ENCODE data around the gene DOCK11. TPM values are rescaled to one million over a fixed set of nuclear protein-coding genes. Genes with fewer than 3 reads are reported as not detected.

DOCK11 gene
- polyA plus RNA-seq, 3 donors = 20.8 to 39.7 (median 34.8) TPM

DNA sequence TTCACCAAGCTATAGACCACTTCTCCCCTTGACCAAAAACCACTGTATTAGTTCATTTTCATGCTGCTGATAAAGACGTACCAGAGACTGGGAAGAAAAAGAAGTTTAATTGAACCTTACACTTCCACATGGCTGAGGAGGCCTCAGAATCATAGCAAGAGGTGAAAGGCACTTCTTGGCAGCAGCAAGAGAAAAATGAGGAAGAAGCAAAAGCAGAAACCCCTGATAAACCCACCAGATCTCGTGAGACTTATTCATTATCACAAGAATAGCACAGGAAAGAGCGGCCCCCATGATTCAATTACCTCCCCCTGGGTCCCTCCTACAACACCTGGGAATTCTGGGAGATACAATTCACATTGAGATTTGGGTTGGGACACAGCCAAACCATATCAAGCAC, 97.8 kb downstream of the DOCK11 start:
- H3K9me3 Mint-ChIP-seq = peaks cover 0 to 1% (median 0%) of the 10 kb centered on the region in 7 donors
- no peak overlapping the region for H3K4me3 ChIP-seq (replicated peaks in 1 of 3; ENCODE audit: low read depth in 2 of 3, low read length in 3 of 3)
- no peaks in the 10 kb centered on the region for H3K27me3 ChIP-seq (ENCODE audit: control insufficient read depth in 2 of 2, insufficient read depth in 2 of 2, low read length in 2 of 2)
- H3K36me3 ChIP-seq (replicated peaks in 1 of 2; ENCODE audit: control insufficient read depth in 1 of 2, insufficient read depth in 2 of 2, low read length in 2 of 2) = peaks cover 37 to 63% of the 10 kb centered on the region in 2 donors
- TF ChIP-seq, protein P1, sequence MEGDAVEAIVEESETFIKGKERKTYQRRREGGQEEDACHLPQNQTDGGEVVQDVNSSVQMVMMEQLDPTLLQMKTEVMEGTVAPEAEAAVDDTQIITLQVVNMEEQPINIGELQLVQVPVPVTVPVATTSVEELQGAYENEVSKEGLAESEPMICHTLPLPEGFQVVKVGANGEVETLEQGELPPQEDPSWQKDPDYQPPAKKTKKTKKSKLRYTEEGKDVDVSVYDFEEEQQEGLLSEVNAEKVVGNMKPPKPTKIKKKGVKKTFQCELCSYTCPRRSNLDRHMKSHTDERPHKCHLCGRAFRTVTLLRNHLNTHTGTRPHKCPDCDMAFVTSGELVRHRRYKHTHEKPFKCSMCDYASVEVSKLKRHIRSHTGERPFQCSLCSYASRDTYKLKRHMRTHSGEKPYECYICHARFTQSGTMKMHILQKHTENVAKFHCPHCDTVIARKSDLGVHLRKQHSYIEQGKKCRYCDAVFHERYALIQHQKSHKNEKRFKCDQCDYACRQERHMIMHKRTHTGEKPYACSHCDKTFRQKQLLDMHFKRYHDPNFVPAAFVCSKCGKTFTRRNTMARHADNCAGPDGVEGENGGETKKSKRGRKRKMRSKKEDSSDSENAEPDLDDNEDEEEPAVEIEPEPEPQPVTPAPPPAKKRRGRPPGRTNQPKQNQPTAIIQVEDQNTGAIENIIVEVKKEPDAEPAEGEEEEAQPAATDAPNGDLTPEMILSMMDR (IDR thresholded peaks at IDR 0.05) = no peak
- peaks cover 41 to 64% of the 10 kb centered on the region in 2 donors for H3K36me3 Mint-ChIP-seq
- H3K4me2 ChIP-seq (replicated peaks; ENCODE audit: extremely low read depth, low read length, poor library complexity, severe bottlenecking) = no peak overlapping the region
- H3K4me1 ChIP-seq (ENCODE audit: control insufficient read depth in 1 of 2, insufficient read depth in 2 of 2, low read length in 2 of 2) = peaks cover 21 to 23% of the 10 kb centered on the region in 2 donors
- no peak overlapping the region for H3K9ac ChIP-seq (ENCODE audit: insufficient read depth, low read length, poor library complexity, severe bottlenecking)
- WGBS (ENCODE audit: insufficient coverage) = no CpG with 5 or more reads among the region's 3 CpGs
- H3K79me2 ChIP-seq (ENCODE audit: insufficient read depth, low read length) = no peaks in the 10 kb centered on the region
- peaks cover 30% of the 10 kb centered on the region for H3K4me1 Mint-ChIP-seq
- peak overlapping the region in 1 of 2 donors; percentile 28 for H3K27ac ChIP-seq (ENCODE audit: low read depth in 1 of 2, low read length in 2 of 2)
- no peak overlapping the region for H3K4me3 Mint-ChIP-seq
- H3K27me3 Mint-ChIP-seq (ENCODE audit: low read depth in 3 of 3) = no peaks in the 10 kb centered on the region
- H2AFZ ChIP-seq (ENCODE audit: insufficient read depth, low read depth, low read length, poor library complexity, severe bottlenecking) = no peak overlapping the region
- DNase-seq = peak in 1 of 3 donors; percentile 2
- H3K9me3 ChIP-seq (replicated peaks in 1 of 2; ENCODE audit: control insufficient read depth in 1 of 2, insufficient read depth in 1 of 2, low read length in 2 of 2) = no peaks in the 10 kb centered on the region
- H4K20me1 ChIP-seq (ENCODE audit: insufficient read depth, low read length) = peaks cover 14% of the 10 kb centered on the region
- peak overlapping the region in 6 of 7 donors; percentile 15 to 82 (median 52) for H3K27ac Mint-ChIP-seq
- intact Hi-C loops (cut with micrococcal nuclease) = no loop called here

DNA sequence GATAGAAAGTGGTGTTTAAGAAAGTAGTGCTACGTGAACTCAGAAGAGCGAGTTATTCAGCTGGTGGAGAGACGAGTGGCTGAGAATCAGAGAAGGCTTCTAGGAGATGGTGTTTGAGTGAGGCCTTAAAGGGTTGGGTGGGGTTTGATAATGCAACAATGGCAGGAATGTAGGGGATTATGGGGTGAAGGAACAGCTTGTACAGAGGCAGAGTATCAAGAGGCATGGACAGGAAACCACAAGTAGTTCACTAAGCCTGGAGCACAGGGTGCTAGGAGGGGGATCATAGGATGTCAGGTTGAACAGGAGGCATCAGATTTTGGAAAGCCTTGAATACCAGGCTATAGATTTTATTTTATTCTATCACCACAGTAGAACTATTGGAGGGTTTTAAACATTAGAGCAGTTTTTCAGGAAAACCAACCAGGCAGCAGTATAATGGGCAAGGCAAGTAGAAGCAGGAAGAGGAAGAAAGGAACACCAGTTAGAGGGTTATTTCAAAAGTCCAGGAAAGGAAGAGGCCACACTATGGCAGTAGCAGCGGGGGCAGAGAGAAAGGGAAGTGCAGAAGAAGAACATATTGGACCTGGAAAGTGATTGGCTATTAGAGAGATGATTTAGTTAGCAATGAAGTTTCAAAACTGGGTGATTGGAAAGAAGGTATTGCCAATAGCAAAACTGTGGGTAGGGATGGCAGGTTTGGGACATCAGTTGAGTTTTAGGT, 99.2 kb downstream of the DOCK11 start:
- intact Hi-C loops (cut with micrococcal nuclease) = no loop called here
- 58% methylated on average over 4 of the region's 4 CpGs for WGBS (ENCODE audit: insufficient coverage)

More for the DNA sequence above, 99.2 kb downstream of the DOCK11 start:
- Histone ChIP-seq H3K4me1 (ENCODE audit: control insufficient read depth in 1 of 2, insufficient read depth in 2 of 2, low read length in 2 of 2) (peaks cover 21 to 23% of the 10 kb centered on the region in 2 donors), H3K27ac (ENCODE audit: low read depth in 1 of 2, low read length in 2 of 2) (peak overlapping the region in 1 of 2 donors; percentile 51), H3K9ac (ENCODE audit: insufficient read depth, low read length, poor library complexity, severe bottlenecking) (no peak overlapping the region), H3K4me2 (replicated peaks; ENCODE audit: extremely low read depth, low read length, poor library complexity, severe bottlenecking) (peak overlapping the region; percentile 15), H4K20me1 (ENCODE audit: insufficient read depth, low read length) (peaks cover 12% of the 10 kb centered on the region), H3K27me3 (ENCODE audit: control insufficient read depth in 2 of 2, insufficient read depth in 2 of 2, low read length in 2 of 2) (no peaks in the 10 kb centered on the region), H3K4me3 (replicated peaks in 1 of 3; ENCODE audit: low read depth in 2 of 3, low read length in 3 of 3) (no peak overlapping the region), H3K9me3 (replicated peaks in 1 of 2; ENCODE audit: control insufficient read depth in 1 of 2, insufficient read depth in 1 of 2, low read length in 2 of 2) (no peaks in the 10 kb centered on the region), H3K36me3 (replicated peaks in 1 of 2; ENCODE audit: control insufficient read depth in 1 of 2, insufficient read depth in 2 of 2, low read length in 2 of 2) (peaks cover 37 to 63% of the 10 kb centered on the region in 2 donors), H2AFZ (ENCODE audit: insufficient read depth, low read depth, low read length, poor library complexity, severe bottlenecking) (no peak overlapping the region), H3K79me2 (ENCODE audit: insufficient read depth, low read length) (no peaks in the 10 kb centered on the region)
- Mint-ChIP-seq H3K4me3 (peak overlapping the region; percentile 36 to 43), H3K9me3 (peaks cover 0 to 1% (median 0%) of the 10 kb centered on the region in 7 donors), H3K27ac (peak overlapping the region; percentile 32 to 84 (median 60)), H3K36me3 (peaks cover 45 to 64% of the 10 kb centered on the region in 2 donors), H3K27me3 (ENCODE audit: low read depth in 3 of 3) (no peaks in the 10 kb centered on the region), H3K4me1 (peaks cover 30% of the 10 kb centered on the region)
- TF ChIP-seq, protein P1 (IDR thresholded peaks at IDR 0.05) = no peak
- peak in 2 of 3 donors; percentile 20 to 30 for DNase-seq

Data from CD14-positive monocyte (primary cell).